Renal pelvis (tissue), 4 donors: ENCODE results near the gene LDHA. TPM values are rescaled to one million over a fixed set of nuclear protein-coding genes. Genes with fewer than 3 reads are reported as not detected.

Source experiments
- DNase-seq: peaks from one replicate; pipeline ENCODE4 v3.0.0-alpha.2; 2013
- polyA plus RNA-seq, 3 donors: library from polyadenylated mRNA; unstranded; fragments of 120-200 nt; gene quantifications; one replicate each; pipeline ENCODE4 v1.2.1, GENCODE V29; 2013; ENCODE audit not compliant: insufficient read length in 3 of 3

Gene LDHA
- polyA plus RNA-seq, 3 donors = 298 to 317 (median 306) TPM

DNA sequence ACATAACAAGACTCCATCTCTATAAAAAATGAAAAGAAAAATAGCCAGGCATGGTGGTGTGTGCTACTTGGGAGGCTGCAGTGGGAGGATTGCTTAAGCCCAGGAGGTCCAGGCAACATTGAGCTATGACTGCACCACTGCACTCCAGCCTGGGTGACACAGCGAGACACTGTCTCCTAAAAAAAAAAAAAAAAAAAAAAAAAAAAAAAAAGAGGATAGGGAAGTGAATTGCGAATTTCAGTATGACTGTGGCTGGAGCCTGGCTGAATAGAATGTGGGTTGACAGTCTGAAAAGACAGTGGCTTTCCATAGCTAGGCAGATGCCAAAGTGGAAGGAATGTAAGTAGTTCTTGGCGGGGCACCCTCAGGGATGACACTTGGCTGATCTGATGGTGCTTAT lies 54.9 kb downstream of the LDHA start:
- DNase-seq = no peak

GRCh38 chr11:18452927-18453326 lies 58.6 kb downstream of the LDHA start:
- no peak for DNase-seq

GRCh38 chr11:18455686-18456372 lies 61.5 kb downstream of the LDHA start, which contains the start of gene LDHAL6A:
Gene LDHAL6A, plus strand, starts transcription at chr11:18455856. Its CDS starts 825 bp downstream, at chr11:18456681.
- no peak for DNase-seq

- DNase-seq = no peak
Measured at GRCh38 chr11:18457450-18457849, 63.1 kb downstream of the LDHA start.

Other genes starting within 250 kb of the LDHA start
- not detected for gene MRGPRX4, start 221.7 kb upstream of the LDHA start, polyA plus RNA-seq
- gene SAA4, start 157.8 kb upstream of the LDHA start, polyA plus RNA-seq = not detected
- under 1 TPM in 1 of 3 donors, not detected in 2; 0.31 TPM for gene SAA2, start 145.9 kb upstream of the LDHA start, polyA plus RNA-seq
- not detected for gene SAA1, start 128.3 kb upstream of the LDHA start, polyA plus RNA-seq
- gene HPS5, start 72.4 kb upstream of the LDHA start, polyA plus RNA-seq = 10 to 100 TPM; 19.9 to 26.0 (median 24.3) TPM
- gene GTF2H1, start 72.0 kb upstream of the LDHA start, polyA plus RNA-seq = 10 to 100 TPM; 47.6 to 64.0 (median 58.7) TPM
- gene LDHC, start 17.8 kb downstream of the LDHA start, polyA plus RNA-seq = 1 to 10 TPM in 2 of 3 donors, under 1 TPM in 1; 0.13 to 2.2 (median 1.9) TPM
- 1 to 10 TPM in 2 of 3 donors, under 1 TPM in 1; 0.67 to 1.5 (median 1.5) TPM for gene LDHAL6A, start 61.3 kb downstream of the LDHA start, polyA plus RNA-seq
- 100 to 1,000 TPM; 138 to 179 (median 162) TPM for gene TSG101, start 132.4 kb downstream of the LDHA start, polyA plus RNA-seq
- 10 to 100 TPM; 15.0 to 25.9 (median 17.9) TPM for gene UEVLD, start 194.2 kb downstream of the LDHA start, polyA plus RNA-seq
- 10 to 100 TPM in 2 of 3 donors, 1 to 10 TPM in 1; 5.7 to 17.3 (median 15.4) TPM for gene MISFA, start 205.2 kb downstream of the LDHA start, polyA plus RNA-seq
- gene SPTY2D1, start 239.8 kb downstream of the LDHA start, polyA plus RNA-seq = 10 to 100 TPM; 21.7 to 24.5 (median 22.8) TPM